ENCODE results near the gene SRSF10.
A peak's percentile ranks its signal among the peaks of the same experiment; 100 is the strongest.

The SRSF10 gene

GRCh38 chr1:23984417-23985186, 4.5 kb upstream of the SRSF10 start:
- Histone ChIP-seq H3K36me3 (replicated peaks; ENCODE audit: low read depth, low read length) (peaks cover under 1% of the 10 kb centered on the region), H3K4me3 (ENCODE audit: low read length) (no peak overlapping the region), H2AFZ (ENCODE audit: low read depth, low read length) (no peak overlapping the region), H4K20me1 (ENCODE audit: insufficient read depth, low read length) (no peaks in the 10 kb centered on the region), H3K79me2 (ENCODE audit: low read length) (peaks cover 13% of the 10 kb centered on the region), H3K9me3 (ENCODE audit: insufficient read depth, low read length) (no peaks in the 10 kb centered on the region), H3K4me1 (ENCODE audit: low read length) (peaks cover 10% of the 10 kb centered on the region), H3K4me2 (ENCODE audit: low read length) (no peak overlapping the region), H3K27me3 (ENCODE audit: low read depth, low read length) (no peaks in the 10 kb centered on the region), H3K9ac (ENCODE audit: low read length) (no peak overlapping the region), H3K27ac (ENCODE audit: low read length) (no peak overlapping the region)
- TF ChIP-seq EZH2phosphoT487 (IDR thresholded peaks at IDR 0.05; ENCODE audit: low read depth) = no peak
- TF ChIP-seq, protein P1, sequence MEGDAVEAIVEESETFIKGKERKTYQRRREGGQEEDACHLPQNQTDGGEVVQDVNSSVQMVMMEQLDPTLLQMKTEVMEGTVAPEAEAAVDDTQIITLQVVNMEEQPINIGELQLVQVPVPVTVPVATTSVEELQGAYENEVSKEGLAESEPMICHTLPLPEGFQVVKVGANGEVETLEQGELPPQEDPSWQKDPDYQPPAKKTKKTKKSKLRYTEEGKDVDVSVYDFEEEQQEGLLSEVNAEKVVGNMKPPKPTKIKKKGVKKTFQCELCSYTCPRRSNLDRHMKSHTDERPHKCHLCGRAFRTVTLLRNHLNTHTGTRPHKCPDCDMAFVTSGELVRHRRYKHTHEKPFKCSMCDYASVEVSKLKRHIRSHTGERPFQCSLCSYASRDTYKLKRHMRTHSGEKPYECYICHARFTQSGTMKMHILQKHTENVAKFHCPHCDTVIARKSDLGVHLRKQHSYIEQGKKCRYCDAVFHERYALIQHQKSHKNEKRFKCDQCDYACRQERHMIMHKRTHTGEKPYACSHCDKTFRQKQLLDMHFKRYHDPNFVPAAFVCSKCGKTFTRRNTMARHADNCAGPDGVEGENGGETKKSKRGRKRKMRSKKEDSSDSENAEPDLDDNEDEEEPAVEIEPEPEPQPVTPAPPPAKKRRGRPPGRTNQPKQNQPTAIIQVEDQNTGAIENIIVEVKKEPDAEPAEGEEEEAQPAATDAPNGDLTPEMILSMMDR (IDR thresholded peaks at IDR 0.05; ENCODE audit: low read depth, low read length) = no peak

DNA sequence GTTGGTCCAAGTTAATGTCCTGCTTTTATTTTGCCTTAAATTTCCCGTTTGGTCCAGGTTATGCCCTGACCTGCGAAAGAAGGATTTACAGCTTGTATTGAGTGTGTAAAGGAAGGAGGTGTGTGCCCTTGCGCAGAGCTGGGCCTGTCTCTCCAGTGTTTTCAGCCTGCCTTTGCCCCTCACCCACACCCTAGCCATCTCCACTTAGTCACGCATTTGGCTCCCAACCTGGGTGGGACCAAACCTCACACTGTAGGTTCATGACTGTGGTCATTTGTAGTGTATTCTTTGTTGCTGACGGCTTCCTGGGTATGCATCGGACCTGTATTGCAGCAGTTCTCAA, 572 bp upstream of the SRSF10 start:
- peaks cover 38% of the 10 kb centered on the region for H3K4me1 ChIP-seq (ENCODE audit: low read length)
- peaks cover 31% of the 10 kb centered on the region for H4K20me1 ChIP-seq (ENCODE audit: insufficient read depth, low read length)
- H3K27ac ChIP-seq (ENCODE audit: low read length) = peak overlapping the region; percentile 97
- H3K36me3 ChIP-seq (replicated peaks; ENCODE audit: low read depth, low read length) = peaks cover 38% of the 10 kb centered on the region
- peak overlapping the region; percentile 80 for H3K4me3 ChIP-seq (ENCODE audit: low read length)
- peak overlapping the region; percentile 97 for H3K4me2 ChIP-seq (ENCODE audit: low read length)
- H3K9me3 ChIP-seq (ENCODE audit: insufficient read depth, low read length) = no peaks in the 10 kb centered on the region
- no peak for TF ChIP-seq EZH2phosphoT487 (IDR thresholded peaks at IDR 0.05; ENCODE audit: low read depth)
- TF ChIP-seq, protein P1 (IDR thresholded peaks at IDR 0.05; ENCODE audit: low read depth, low read length) = no peak
- peak overlapping the region; percentile 42; the same call in 1 of the 2 replicates for H2AFZ ChIP-seq (ENCODE audit: low read depth, low read length)
- peaks cover 52% of the 10 kb centered on the region for H3K79me2 ChIP-seq (ENCODE audit: low read length)
- no peaks in the 10 kb centered on the region for H3K27me3 ChIP-seq (ENCODE audit: low read depth, low read length)
- H3K9ac ChIP-seq (ENCODE audit: low read length) = peak overlapping the region; percentile 98

DNA sequence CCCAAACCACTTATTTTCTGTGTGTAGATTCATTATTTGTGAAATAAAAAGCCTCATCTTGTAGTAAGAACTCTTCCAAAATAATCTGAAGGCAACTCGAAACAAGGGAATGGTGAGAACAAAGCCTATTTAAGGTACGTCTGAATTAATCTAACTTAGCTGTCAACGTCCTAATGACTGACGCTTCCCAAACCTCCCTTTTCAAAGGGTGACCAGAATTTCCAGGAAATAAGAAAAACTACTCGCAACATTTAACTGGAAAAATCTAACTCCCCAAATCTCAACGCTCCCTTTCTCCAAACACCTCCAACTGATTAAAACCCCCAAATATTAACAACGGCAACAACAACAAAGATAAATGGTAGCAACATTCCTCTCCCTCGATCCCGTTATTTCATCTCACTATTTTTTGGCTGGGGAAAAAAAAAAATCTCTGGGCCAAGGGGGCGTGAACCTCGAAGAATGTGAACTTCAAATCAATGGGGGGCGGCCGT, 693 bp downstream of the SRSF10 start:
- Histone ChIP-seq H4K20me1 (ENCODE audit: insufficient read depth, low read length) (peaks cover 39% of the 10 kb centered on the region), H3K27ac (ENCODE audit: low read length) (peak overlapping the region; percentile 97), H3K4me3 (ENCODE audit: low read length) (peak overlapping the region; percentile 99), H3K79me2 (ENCODE audit: low read length) (peaks cover 65% of the 10 kb centered on the region), H3K4me2 (ENCODE audit: low read length) (peak overlapping the region; percentile 93), H3K36me3 (replicated peaks; ENCODE audit: low read depth, low read length) (peaks cover 47% of the 10 kb centered on the region), H2AFZ (ENCODE audit: low read depth, low read length) (no peak overlapping the region), H3K4me1 (ENCODE audit: low read length) (peaks cover 41% of the 10 kb centered on the region), H3K9me3 (ENCODE audit: insufficient read depth, low read length) (no peaks in the 10 kb centered on the region), H3K27me3 (ENCODE audit: low read depth, low read length) (no peaks in the 10 kb centered on the region), H3K9ac (ENCODE audit: low read length) (peak overlapping the region; percentile 100)
- TF ChIP-seq, protein P1 (IDR thresholded peaks at IDR 0.05; ENCODE audit: low read depth, low read length) = no peak
- TF ChIP-seq EZH2phosphoT487 (IDR thresholded peaks at IDR 0.05; ENCODE audit: low read depth) = no peak

DNA sequence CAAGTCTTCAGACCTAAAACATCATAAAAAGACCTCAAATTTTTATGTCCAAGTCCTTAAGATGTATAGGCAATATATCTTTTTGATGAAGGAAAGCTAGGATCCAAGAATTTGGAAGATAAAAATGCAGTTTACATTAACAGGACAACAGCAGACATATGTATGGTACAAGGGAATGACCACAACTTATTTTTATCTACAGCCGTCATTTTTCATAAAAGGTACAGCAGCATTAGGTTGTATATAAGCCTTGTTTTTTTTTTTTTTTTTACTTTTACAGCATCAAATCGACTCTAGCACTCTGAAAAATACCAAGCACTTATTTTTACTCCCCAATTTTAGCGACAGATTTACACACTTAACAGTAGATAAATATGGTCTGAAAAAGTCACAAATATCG, 1.3 kb downstream of the SRSF10 start:
- peak overlapping the region; percentile 100 for H3K9ac ChIP-seq (ENCODE audit: low read length)
- peak overlapping the region; percentile 99 for H3K4me3 ChIP-seq (ENCODE audit: low read length)
- H3K27ac ChIP-seq (ENCODE audit: low read length) = peak overlapping the region; percentile 97
- H3K36me3 ChIP-seq (replicated peaks; ENCODE audit: low read depth, low read length) = peaks cover 50% of the 10 kb centered on the region
- H3K27me3 ChIP-seq (ENCODE audit: low read depth, low read length) = no peaks in the 10 kb centered on the region
- H3K4me2 ChIP-seq (ENCODE audit: low read length) = peak overlapping the region; percentile 93
- H3K9me3 ChIP-seq (ENCODE audit: insufficient read depth, low read length) = no peaks in the 10 kb centered on the region
- TF ChIP-seq, protein P1 (IDR thresholded peaks at IDR 0.05; ENCODE audit: low read depth, low read length) = no peak
- TF ChIP-seq EZH2phosphoT487 (IDR thresholded peaks at IDR 0.05; ENCODE audit: low read depth) = no peak
- H2AFZ ChIP-seq (ENCODE audit: low read depth, low read length) = no peak overlapping the region
- H3K4me1 ChIP-seq (ENCODE audit: low read length) = peaks cover 41% of the 10 kb centered on the region
- peaks cover 71% of the 10 kb centered on the region for H3K79me2 ChIP-seq (ENCODE audit: low read length)
- peaks cover 42% of the 10 kb centered on the region for H4K20me1 ChIP-seq (ENCODE audit: insufficient read depth, low read length)
